B cell (primary cell): ENCODE data around the gene CDC25B. TPM values are rescaled to one million over a fixed set of nuclear protein-coding genes. Genes with fewer than 3 reads are reported as not detected.

Experiments
- ATAC-seq: fragments of 200-7000 bp; cut with Tn5 transposase; one replicate; pipeline ENCODE4 v1.10.0; 2021; ENCODE audit warnings: low read depth, mild to moderate bottlenecking, moderate number of reproducible peaks, moderate library complexity
- CTCF ChIA-PET: fragments of 350-600 bp; sonication (Branson Sonifier 250); formaldehyde crosslinking; loops from one replicate; lab custom pipeline; 2021; ENCODE audit warnings: antibody characterized with exemption, inconsistent platforms; lab: Charles Lee
- POLR2A ChIA-PET: fragments of 350-600 bp; sonication (Branson Sonifier 250); formaldehyde crosslinking; loops from one replicate; lab custom pipeline; 2021; ENCODE audit warnings: antibody characterized with exemption; lab: Charles Lee
- DNase-seq: peaks from one replicate; pipeline ENCODE4 v3.0.0; 2013
- H2AFZ ChIP-seq: 2 replicates; pipeline ENCODE4 v1.6.1; 2012; ENCODE audit warnings: mild to moderate bottlenecking, low read depth, low read length; ENCODE audit not compliant: insufficient read depth, poor library complexity, severe bottlenecking
- H3K27ac ChIP-seq, 2 donors: 1 replicate in 1 of 2; 2 replicates in 1 of 2; pipeline ENCODE4 v1.5.1; 2012 to 2013; ENCODE audit warnings: low read length in 2 of 2, mild to moderate bottlenecking in 2 of 2, moderate library complexity in 1 of 2
- H3K27me3 ChIP-seq, 4 experiments: fragments of 200-600 bp in 1 of 4; sonication (generic) in 1 of 4; replicated peaks in 1 of 4; 1 replicate in 2 of 4; 2 replicates in 2 of 4; pipeline versions ENCODE4 v1.6.1 to v1.7.0; 2013 to 2016; ENCODE audit warnings: low read length in 3 of 4, mild to moderate bottlenecking in 2 of 4, mixed read lengths in 1 of 4, moderate library complexity in 1 of 4; ENCODE audit not compliant: insufficient read depth in 4 of 4, control insufficient read depth in 3 of 4; ENCODE audit errors: control extremely low read depth in 1 of 4
- H3K36me3 ChIP-seq, 2 experiments: replicated peaks in 1 of 2; 1 replicate in 1 of 2; 2 replicates in 1 of 2; pipeline versions ENCODE4 v1.6.1 to v1.7.1; 2013; ENCODE audit warnings: low read length in 1 of 2; ENCODE audit not compliant: insufficient read depth in 2 of 2, control insufficient read depth in 1 of 2; ENCODE audit errors: control extremely low read depth in 1 of 2, extremely low read depth in 1 of 2
- H3K4me1 ChIP-seq, 2 donors: fragments of 200-600 bp in 1 of 2; sonication (generic) in 1 of 2; 1 replicate in 1 of 2; 2 replicates in 1 of 2; pipeline versions ENCODE4 v1.5.1 to v1.6.1; 2013 to 2017; ENCODE audit warnings: low read length in 2 of 2; ENCODE audit not compliant: control insufficient read depth in 2 of 2, insufficient read depth in 2 of 2
- H3K4me2 ChIP-seq: replicated peaks from 2 replicates; pipeline ENCODE3; 2012; ENCODE audit warnings: mild to moderate bottlenecking, low read depth, low read length; ENCODE audit not compliant: poor library complexity, severe bottlenecking
- H3K4me3 ChIP-seq, 5 experiments: fragments of 200-600 bp in 1 of 5; sonication (generic) in 1 of 5; 1 replicate in 3 of 5; 2 replicates in 2 of 5; pipeline versions ENCODE4 v1.5.1 to v1.7.0; 2011 to 2016; ENCODE audit warnings: low read length in 4 of 5, mild to moderate bottlenecking in 4 of 5, low read depth in 2 of 5, control low read depth in 1 of 5, moderate library complexity in 1 of 5; ENCODE audit not compliant: insufficient read depth in 1 of 5; ENCODE audit errors: control extremely low read depth in 1 of 5, extremely low read depth in 1 of 5
- H3K79me2 ChIP-seq: fragments of 200-600 bp; sonication (generic); one replicate; pipeline ENCODE4 v1.6.0; 2016; ENCODE audit warnings: low read length; ENCODE audit not compliant: control insufficient read depth, insufficient read depth
- H3K9ac ChIP-seq: fragments of 200-600 bp; sonication (generic); 2 replicates; pipeline ENCODE4 v1.6.1; 2017; ENCODE audit warnings: mild to moderate bottlenecking, low read length, moderate library complexity
- H3K9me3 ChIP-seq, 3 donors: one replicate each; pipeline versions ENCODE4 v1.6.1 to v1.7.1; 2013; ENCODE audit warnings: low read length in 2 of 3; ENCODE audit not compliant: control insufficient read depth in 2 of 3, insufficient read depth in 1 of 3; ENCODE audit errors: control extremely low read depth in 1 of 3
- H4K20me1 ChIP-seq: 2 replicates; pipeline ENCODE4 v1.6.0; 2012; ENCODE audit warnings: mild to moderate bottlenecking, low read length; ENCODE audit not compliant: insufficient read depth, control insufficient read depth, poor library complexity, severe bottlenecking
- H3K27ac Mint-ChIP-seq: one replicate; pipeline ENCODE4 v1.8.0; 2021; ENCODE audit warnings: mixed read lengths
- H3K27me3 Mint-ChIP-seq: one replicate; pipeline ENCODE4 v1.8.0; 2021; ENCODE audit warnings: mixed read lengths
- H3K4me1 Mint-ChIP-seq: one replicate; pipeline ENCODE4 v1.8.0; 2021; ENCODE audit warnings: mixed read lengths
- H3K4me3 Mint-ChIP-seq: one replicate; pipeline ENCODE4 v1.8.0; 2021; ENCODE audit warnings: mixed read lengths
- H3K9me3 Mint-ChIP-seq: one replicate; pipeline ENCODE4 v1.8.0; 2022; ENCODE audit warnings: mixed read lengths; ENCODE audit not compliant: insufficient read depth
- CTCF ChIP-seq: fragments of 200-600 bp; IDR thresholded peaks from one replicate; pipeline ENCODE4 v1.8.0; 2022; ENCODE audit warnings: antibody characterized with exemption, mild to moderate bottlenecking
- EZH2 ChIP-seq: IDR thresholded peaks from 2 replicates; pipeline ENCODE4 v1.6.1; 2012; ENCODE audit warnings: borderline replicate concordance, low read depth, mild to moderate bottlenecking, moderate library complexity, low read length; ENCODE audit not compliant: insufficient read depth, poor library complexity, severe bottlenecking
- WGBS: methylation state at CpG from one replicate; pipeline ENCODE4 v1.1.5; 2013; ENCODE audit warnings: missing lambda C conversion rate; ENCODE audit not compliant: insufficient coverage; 5-methylcytosine and 5-hydroxymethylcytosine counted together
- intact Hi-C: fragments of 100-400 bp; cut with micrococcal nuclease; formaldehyde crosslinking; loops from one replicate; pipeline ENCODE4 v1.10.0; 2022
- polyA plus RNA-seq: library from polyadenylated mRNA; depleted of rRNA; stranded (reverse); fragments of >200 nt; gene quantifications from 2 replicates; pipeline ENCODE4 v1.2.3, GENCODE V29; 2012
- total RNA-seq, 2 donors: library from RNA; stranded (reverse); fragments of 120-200 nt in 1 of 2; gene quantifications; 1 replicate in 1 of 2; 2 replicates in 1 of 2; pipeline versions ENCODE4 v1.2.3 to v1.2.4, GENCODE V29; 2013 to 2022

Gene CDC25B
- total and polyA plus RNA-seq, 2 donors (not counting 1 experiment from before 2014, with no cell fraction given) = 72.3 to 114 TPM

- H3K27me3 ChIP-seq = no peaks in the 10 kb centered on the region
- H3K27ac Mint-ChIP-seq = peak overlapping the region; percentile 97
- peak overlapping the region; percentile 48 to 97 (median 77) for H3K4me3 ChIP-seq
- no peaks in the 10 kb centered on the region for H3K9me3 Mint-ChIP-seq
- peak overlapping the region; percentile 98 to 99 for H3K27ac ChIP-seq
- peak overlapping the region; percentile 96 for H3K4me3 Mint-ChIP-seq
- H3K79me2 ChIP-seq = peaks cover 10% of the 10 kb centered on the region
- ChIA-PET POLR2A (interaction anchor here (0.8 to 2.4 kb wide), 9 partner anchors 9 to 1424 kb away, joined by 3 to 18 read pairs (median 7); partner anchors contain the start of genes AP5S1, CDC25B, CENPB and MAVS), CTCF (interaction anchor here (0.8 to 4.8 kb wide), 22 partner anchors 11 to 317 kb away, joined by 3 to 47 read pairs (median 5); partner anchors contain the start of genes AP5S1, CENPB and SPEF1)
- WGBS = under 1% methylated on average over 49 of the region's 51 CpGs
- H3K4me1 Mint-ChIP-seq = peaks cover 26% of the 10 kb centered on the region
- intact Hi-C loops = loop anchor here (1.0 to 5.0 kb wide), 9 partner anchors 13 to 721 kb away; partner anchors contain the start of genes AP5S1, CENPB, MRPS26 and PANK2
- no peaks in the 10 kb centered on the region for H4K20me1 ChIP-seq
- H3K4me2 ChIP-seq = peak overlapping the region; percentile 98
- peak; percentile 71 for TF ChIP-seq CTCF
- TF ChIP-seq EZH2 = no peak
- DNase-seq (peak; percentile 91), ATAC-seq (peak; percentile 42)
- no peaks in the 10 kb centered on the region for H3K36me3 ChIP-seq
- H3K9ac ChIP-seq = peak overlapping the region; percentile 88
- peaks cover 12 to 31% of the 10 kb centered on the region in 2 donors for H3K4me1 ChIP-seq
- peaks cover 0 to 2% (median 0%) of the 10 kb centered on the region in 3 donors for H3K9me3 ChIP-seq
- H3K27me3 Mint-ChIP-seq = no peaks in the 10 kb centered on the region
- peak overlapping the region; percentile 98 for H2AFZ ChIP-seq
Observed at GRCh38 chr20:3768342-3769130, 27.6 kb upstream of the CDC25B start.

DNA sequence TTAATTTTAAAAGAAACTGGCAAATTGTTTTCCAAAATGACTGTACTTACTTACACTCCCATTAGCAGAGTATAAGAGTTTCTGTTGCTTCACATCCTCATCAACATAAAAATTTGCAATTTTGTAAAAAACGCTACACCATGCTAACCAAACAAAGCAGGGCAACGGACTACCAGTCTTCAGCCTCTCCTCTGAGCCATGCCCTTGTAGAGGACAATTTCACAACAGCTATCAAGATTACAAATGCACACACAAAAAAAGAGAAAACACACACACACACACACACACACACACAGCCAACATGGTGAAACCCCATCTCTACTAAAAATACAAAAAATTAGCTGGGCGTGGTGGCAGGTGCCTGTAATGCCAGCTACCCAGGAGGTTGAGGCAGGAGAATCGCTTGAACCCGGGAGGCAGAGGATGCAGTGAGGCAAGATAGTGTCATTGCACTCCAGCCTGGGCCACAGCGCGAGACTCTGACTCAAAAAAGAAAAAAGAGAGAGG, 24.5 kb upstream of the CDC25B start:
- POLR2A ChIA-PET = interaction anchor here (0.6 kb wide), 1 partner anchor 70 kb away, joined by 5 read pairs; no protein-coding TSS in a partner anchor
- WGBS = no CpG with 5 or more reads among the region's 7 CpGs
- H3K27me3 ChIP-seq = no peaks in the 10 kb centered on the region
- H3K27me3 Mint-ChIP-seq = no peaks in the 10 kb centered on the region
- H3K4me1 ChIP-seq = peaks cover 10 to 23% of the 10 kb centered on the region in 2 donors
- H3K79me2 ChIP-seq = peaks cover 7% of the 10 kb centered on the region
- ATAC-seq (no peak), DNase-seq (no peak)
- CTCF ChIA-PET = no interaction called here
- no peak overlapping the region for H3K4me3 Mint-ChIP-seq
- H3K9ac ChIP-seq = no peak overlapping the region
- H3K27ac Mint-ChIP-seq = no peak overlapping the region
- H3K4me2 ChIP-seq = no peak overlapping the region
- no peaks in the 10 kb centered on the region for H4K20me1 ChIP-seq
- H3K9me3 Mint-ChIP-seq = no peaks in the 10 kb centered on the region
- no peak overlapping the region for H3K4me3 ChIP-seq
- TF ChIP-seq CTCF (no peak), EZH2 (no peak)
- no peaks in the 10 kb centered on the region for H3K36me3 ChIP-seq
- H3K4me1 Mint-ChIP-seq = peaks cover 14% of the 10 kb centered on the region
- H3K9me3 ChIP-seq = peaks cover 0 to 2% (median 0%) of the 10 kb centered on the region in 3 donors
- intact Hi-C loops = no loop called here
- H3K27ac ChIP-seq = no peak overlapping the region
- H2AFZ ChIP-seq = no peak overlapping the region
